HFF-Myc (cell line): ENCODE results near the gene CAPN7.
"Not testable (repeated sequence)": the region's sequence is repeated elsewhere in the genome, so short reads cannot be mapped to it uniquely, and the experiment has no call there.

ENCODE experiments used
- DNase-seq: peaks from one replicate; pipeline ENCODE4 v3.0.0-alpha.2; 2011; ENCODE audit warnings: low read depth; ENCODE audit errors: extremely low read depth
- H3K4me3 ChIP-seq: replicated peaks from 2 replicates; pipeline ENCODE4 v1.5.1; 2011; ENCODE audit warnings: low read depth, mild to moderate bottlenecking, control low read depth, low read length
- CTCF ChIP-seq: IDR thresholded peaks from 2 replicates; pipeline ENCODE4 v1.5.1; 2012; ENCODE audit warnings: mild to moderate bottlenecking, low read depth, low read length, control low read depth; ENCODE audit errors: missing control alignments

The CAPN7 gene

GRCh38 chr3:15181963-15182362, 24.1 kb upstream of the CAPN7 start:
- no peak overlapping the region for H3K4me3 ChIP-seq
- no peak for DNase-seq
- TF ChIP-seq CTCF = no peak

- no peak for DNase-seq
- H3K4me3 ChIP-seq = no peak overlapping the region
- TF ChIP-seq CTCF = no peak
These were observed 23.0 kb upstream of the CAPN7 start for GRCh38 chr3:15183011-15183410.

- TF ChIP-seq CTCF = no peak
These were observed 20.6 kb upstream of the CAPN7 start for GRCh38 chr3:15185404-15185803.

DNA sequence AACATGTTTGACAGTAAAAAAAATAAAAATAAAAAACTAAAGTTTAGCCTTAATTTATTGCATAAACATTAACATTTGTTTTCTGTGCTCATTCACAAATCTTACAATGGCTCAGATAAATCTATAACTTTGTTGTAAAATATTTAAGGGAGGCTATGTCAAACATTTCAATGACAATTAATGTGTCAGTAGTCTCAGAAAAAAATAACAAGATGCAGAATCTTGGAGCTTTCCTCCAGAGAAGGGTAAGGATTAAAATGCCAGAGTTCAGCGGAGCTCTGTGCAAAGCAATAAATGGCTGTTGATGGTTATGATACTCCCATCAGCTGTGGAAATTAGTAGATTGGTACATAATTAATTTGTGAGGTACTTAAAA, 20.0 kb upstream of the CAPN7 start:
- no peak for TF ChIP-seq CTCF
- H3K4me3 ChIP-seq = no peak overlapping the region
- no peak for DNase-seq

More at GRCh38 chr3:15185404-15185803, 20.6 kb upstream of the CAPN7 start:
- no peak overlapping the region for H3K4me3 ChIP-seq
- DNase-seq = no peak

- not testable (repeated sequence) for DNase-seq, H3K4me3 ChIP-seq
These were observed 19.4 kb upstream of the CAPN7 start for GRCh38 chr3:15186477-15187164.

DNA sequence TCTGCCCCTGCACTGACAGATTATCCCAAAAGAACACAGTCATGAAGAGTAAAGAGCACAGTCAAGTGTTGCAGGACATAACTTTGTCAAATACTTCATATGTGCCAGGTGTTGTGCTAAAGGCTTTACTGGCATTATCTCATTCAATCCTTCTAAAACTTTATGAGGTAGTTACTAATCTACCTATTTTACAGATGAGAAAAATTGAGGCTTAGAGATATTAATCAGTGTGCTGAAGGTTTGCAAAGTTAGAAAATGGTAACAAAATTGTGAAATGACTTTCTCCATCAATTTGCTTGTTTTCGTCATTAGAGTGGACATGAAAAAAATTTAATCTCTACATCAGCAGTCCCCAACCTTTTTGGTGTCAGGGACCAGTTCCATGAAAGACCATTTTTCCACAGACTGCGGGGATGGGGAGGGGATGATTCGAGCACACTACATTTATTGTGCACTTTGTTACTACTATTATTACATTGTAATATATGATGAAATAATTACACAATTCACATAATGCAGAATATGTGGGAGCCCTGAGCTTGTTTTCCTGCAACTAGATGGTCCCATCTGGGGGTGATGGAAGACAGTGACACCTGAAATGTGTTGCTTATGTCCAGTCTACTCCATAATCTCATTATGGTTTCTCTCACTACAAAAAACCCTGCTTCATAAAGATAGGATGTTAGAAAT, 8.6 kb upstream of the CAPN7 start:
- no peak for DNase-seq
- no peak overlapping the region for H3K4me3 ChIP-seq
- TF ChIP-seq CTCF = no peak

DNA sequence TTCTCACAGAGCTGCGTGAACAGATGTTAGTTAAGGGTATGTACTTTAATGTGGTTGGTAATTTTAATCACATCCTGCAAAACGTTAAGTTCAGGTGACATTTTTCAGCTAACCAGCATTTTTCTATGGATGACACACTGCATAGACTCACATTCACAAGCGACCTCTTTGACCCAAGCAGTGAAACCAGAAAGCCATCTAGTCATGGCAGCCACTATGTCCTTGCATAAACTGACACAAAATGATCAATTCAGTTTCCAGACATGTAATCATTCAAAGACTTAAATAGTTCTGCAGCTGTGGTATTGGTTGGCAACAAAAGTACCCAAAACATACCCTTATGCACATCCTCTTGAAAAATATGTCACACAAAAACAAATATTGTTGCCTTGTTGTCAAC, 7.4 kb upstream of the CAPN7 start:
- no peak overlapping the region for H3K4me3 ChIP-seq
- no peak for DNase-seq
- TF ChIP-seq CTCF = no peak
